Type B pancreatic cell (in vitro differentiated cells): ENCODE measurements around the gene BAIAP2. TPM values are rescaled to one million over a fixed set of nuclear protein-coding genes. Genes with fewer than 3 reads are reported as not detected.

Source experiments
- DNase-seq: peaks from one replicate; pipeline ENCODE4 v3.0.0; 2021; ENCODE audit warnings: mixed read lengths; ENCODE audit not compliant: unreplicated experiment; ENCODE audit errors: extremely low spot score
- H3K27ac Mint-ChIP-seq: 2 replicates; pipeline ENCODE4 v1.8.0; 2021; ENCODE audit warnings: mild to moderate bottlenecking, mixed read lengths
- H3K27me3 Mint-ChIP-seq: 2 replicates; pipeline ENCODE4 v1.8.0; 2021; ENCODE audit warnings: mixed read lengths
- H3K36me3 Mint-ChIP-seq: 2 replicates; pipeline ENCODE4 v1.8.0; 2021; ENCODE audit warnings: mixed read lengths
- H3K4me1 Mint-ChIP-seq: one replicate; pipeline ENCODE4 v1.8.0; 2021; ENCODE audit warnings: mixed read lengths; ENCODE audit not compliant: unreplicated experiment
- H3K4me3 Mint-ChIP-seq: 2 replicates; pipeline ENCODE4 v1.8.0; 2021; ENCODE audit warnings: mild to moderate bottlenecking, mixed read lengths
- H3K9me3 Mint-ChIP-seq: 2 replicates; pipeline ENCODE4 v1.8.0; 2021; ENCODE audit warnings: mixed read lengths
- total RNA-seq: library from RNA; stranded (reverse); gene quantifications from 2 replicates; pipeline ENCODE4 v1.2.1, GENCODE V29; 2021; ENCODE audit warnings: low replicate concordance
- TF ChIP-seq, protein P1 (sequence below): fragments of 200-600 bp; sonication (generic); conservative IDR thresholded peaks from 2 replicates; pipeline ENCODE4 v1.5.0; 2021; ENCODE audit warnings: antibody characterized with exemption, mild to moderate bottlenecking

Gene BAIAP2
- total RNA-seq, 1 donor from 2014 or later: 62.7 TPM

DNA sequence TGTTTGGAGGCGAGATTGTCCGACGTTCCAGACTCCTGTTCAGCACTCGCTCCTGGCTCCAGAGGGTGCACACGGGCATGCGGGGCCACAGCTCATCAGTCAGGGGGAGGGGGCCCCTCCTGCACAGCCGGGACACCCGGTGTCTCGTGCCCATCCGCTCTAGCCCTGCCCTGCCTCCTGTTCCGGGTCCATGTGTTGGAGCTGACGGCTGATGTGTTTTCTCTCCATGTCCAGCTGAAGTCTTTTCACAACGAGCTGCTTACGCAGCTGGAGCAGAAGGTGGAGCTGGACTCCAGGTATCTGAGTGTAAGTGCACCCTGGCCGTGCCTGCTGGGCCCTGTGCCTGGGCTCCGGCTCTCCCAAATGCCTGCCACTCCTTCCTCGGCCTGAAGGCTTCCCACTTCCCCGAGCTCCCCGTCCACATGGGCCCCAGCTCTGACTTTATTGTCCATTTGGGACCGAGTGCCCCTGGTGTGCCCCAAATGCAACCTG, 50.5 kb downstream of the BAIAP2 start:
- peaks cover 8% of the 10 kb centered on the region for H3K4me1 Mint-ChIP-seq
- no peak overlapping the region for H3K4me3 Mint-ChIP-seq
- no peaks in the 10 kb centered on the region for H3K27me3 Mint-ChIP-seq
- H3K27ac Mint-ChIP-seq: no peak overlapping the region
- TF ChIP-seq, protein P1, sequence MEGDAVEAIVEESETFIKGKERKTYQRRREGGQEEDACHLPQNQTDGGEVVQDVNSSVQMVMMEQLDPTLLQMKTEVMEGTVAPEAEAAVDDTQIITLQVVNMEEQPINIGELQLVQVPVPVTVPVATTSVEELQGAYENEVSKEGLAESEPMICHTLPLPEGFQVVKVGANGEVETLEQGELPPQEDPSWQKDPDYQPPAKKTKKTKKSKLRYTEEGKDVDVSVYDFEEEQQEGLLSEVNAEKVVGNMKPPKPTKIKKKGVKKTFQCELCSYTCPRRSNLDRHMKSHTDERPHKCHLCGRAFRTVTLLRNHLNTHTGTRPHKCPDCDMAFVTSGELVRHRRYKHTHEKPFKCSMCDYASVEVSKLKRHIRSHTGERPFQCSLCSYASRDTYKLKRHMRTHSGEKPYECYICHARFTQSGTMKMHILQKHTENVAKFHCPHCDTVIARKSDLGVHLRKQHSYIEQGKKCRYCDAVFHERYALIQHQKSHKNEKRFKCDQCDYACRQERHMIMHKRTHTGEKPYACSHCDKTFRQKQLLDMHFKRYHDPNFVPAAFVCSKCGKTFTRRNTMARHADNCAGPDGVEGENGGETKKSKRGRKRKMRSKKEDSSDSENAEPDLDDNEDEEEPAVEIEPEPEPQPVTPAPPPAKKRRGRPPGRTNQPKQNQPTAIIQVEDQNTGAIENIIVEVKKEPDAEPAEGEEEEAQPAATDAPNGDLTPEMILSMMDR: no peak
- no peaks in the 10 kb centered on the region for H3K9me3 Mint-ChIP-seq
- no peak for DNase-seq
- H3K36me3 Mint-ChIP-seq: no peaks in the 10 kb centered on the region

DNA sequence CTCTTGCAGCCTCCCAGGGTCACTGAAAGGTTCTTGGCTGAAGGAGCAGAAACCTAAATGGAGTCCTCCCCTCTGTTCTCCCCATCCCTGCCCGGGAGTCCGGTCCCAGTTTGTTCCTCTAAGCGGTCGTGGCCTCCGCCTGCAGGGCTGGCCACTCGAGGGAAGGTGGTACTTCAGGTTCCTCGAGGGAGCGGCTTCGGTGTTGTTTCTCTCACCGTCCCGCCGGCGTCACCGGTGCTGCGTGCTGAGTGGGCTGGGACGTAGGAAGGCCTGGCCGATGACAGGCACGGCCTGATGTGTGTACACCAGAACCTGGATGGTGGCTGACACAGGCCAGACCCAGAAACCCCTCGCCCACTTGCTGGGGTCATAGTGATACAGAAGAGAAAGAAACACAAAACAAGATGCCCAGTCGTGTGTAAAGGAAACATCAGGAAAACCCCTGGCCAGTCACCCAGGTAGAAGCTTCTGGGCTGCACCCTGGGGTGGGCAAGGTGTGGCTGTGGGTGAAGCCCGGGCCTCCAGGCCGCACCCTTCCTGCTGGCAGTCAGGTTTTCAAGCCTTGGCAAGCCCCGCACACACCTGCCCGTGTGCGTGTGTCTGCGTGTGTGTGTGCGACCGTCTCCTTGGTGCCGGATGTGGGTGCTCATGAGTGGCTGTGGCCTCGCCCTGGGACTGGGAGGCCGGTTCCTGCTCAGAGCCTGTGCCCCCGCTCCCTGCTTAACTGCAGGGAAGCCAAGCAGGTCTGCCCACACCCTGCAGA, 52.0 kb downstream of the BAIAP2 start:
- no peaks in the 10 kb centered on the region for H3K36me3 Mint-ChIP-seq
- TF ChIP-seq, protein P1: no peak
- H3K27ac Mint-ChIP-seq: no peak overlapping the region
- peaks cover 8% of the 10 kb centered on the region for H3K4me1 Mint-ChIP-seq
- H3K4me3 Mint-ChIP-seq: no peak overlapping the region
- H3K9me3 Mint-ChIP-seq: no peaks in the 10 kb centered on the region
- DNase-seq: no peak
- no peaks in the 10 kb centered on the region for H3K27me3 Mint-ChIP-seq

DNA sequence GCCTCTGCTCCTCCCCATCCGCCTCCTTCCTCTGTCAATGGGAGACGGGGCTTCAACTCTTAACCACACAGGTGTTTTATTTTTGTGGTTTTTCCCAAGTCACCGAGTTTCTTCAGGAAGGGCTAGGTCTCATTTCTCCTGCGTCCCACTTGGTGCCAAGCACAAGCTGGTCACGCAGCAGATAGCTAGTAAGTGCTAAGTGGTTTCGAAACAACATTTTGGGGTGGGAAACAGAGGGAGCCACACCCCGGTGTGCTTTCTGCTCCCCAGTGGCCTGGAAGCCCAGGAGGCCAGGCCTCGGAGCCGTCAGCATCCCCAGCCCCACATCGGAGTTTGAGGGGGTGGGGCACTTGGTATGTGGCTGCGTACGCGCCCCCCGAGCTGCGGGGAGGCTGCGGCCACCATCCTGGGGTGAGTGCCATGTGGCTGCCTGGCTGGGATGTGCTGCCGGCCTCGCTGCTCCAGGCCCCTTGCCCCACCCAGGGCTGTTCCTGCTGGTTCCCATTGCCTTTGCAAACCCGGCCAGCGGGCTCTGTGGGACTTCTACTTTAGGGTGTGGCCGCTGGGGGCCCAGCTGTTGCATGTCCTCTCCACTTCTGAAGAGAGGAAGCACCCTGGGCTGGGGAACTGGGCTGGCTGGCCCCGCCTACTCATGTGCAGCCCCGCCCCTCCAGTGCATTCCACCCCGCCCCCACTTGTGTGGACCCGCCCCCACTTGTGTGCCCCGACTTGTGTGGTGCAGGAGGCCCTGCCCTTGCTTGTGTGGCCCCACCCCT, 55.6 kb downstream of the BAIAP2 start:
- Mint-ChIP-seq H3K4me3 (no peak overlapping the region), H3K4me1 (peaks cover 16% of the 10 kb centered on the region), H3K27ac (peak overlapping the region; percentile 31), H3K27me3 (no peaks in the 10 kb centered on the region), H3K9me3 (no peaks in the 10 kb centered on the region), H3K36me3 (no peaks in the 10 kb centered on the region)
- DNase-seq: no peak
- TF ChIP-seq, protein P1: no peak

DNA sequence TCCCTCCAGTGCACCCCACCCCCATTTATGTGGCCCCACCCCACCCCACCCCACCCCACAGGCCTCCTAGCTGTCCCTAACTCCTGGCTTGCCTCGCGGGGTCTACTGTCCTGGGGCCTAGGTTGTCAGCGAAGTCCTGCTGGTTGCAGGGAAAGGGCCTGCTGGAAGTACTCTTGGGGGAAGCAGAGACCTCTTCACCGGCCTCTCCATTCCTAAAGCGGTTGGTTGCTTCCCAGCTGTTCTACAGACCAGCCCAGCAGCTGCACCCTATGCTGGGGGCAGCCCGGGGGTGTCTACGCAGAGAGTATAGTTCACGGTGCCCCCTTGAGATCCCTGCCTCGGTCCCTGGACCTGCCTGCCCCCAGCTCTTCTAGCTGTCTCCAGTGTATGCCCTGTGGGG, 56.2 kb downstream of the BAIAP2 start:
- H3K4me3 Mint-ChIP-seq: no peak overlapping the region
- no peak for DNase-seq
- H3K27me3 Mint-ChIP-seq: no peaks in the 10 kb centered on the region
- H3K4me1 Mint-ChIP-seq: peaks cover 22% of the 10 kb centered on the region
- H3K9me3 Mint-ChIP-seq: no peaks in the 10 kb centered on the region
- TF ChIP-seq, protein P1: no peak
- no peak overlapping the region for H3K27ac Mint-ChIP-seq
- no peaks in the 10 kb centered on the region for H3K36me3 Mint-ChIP-seq

DNA sequence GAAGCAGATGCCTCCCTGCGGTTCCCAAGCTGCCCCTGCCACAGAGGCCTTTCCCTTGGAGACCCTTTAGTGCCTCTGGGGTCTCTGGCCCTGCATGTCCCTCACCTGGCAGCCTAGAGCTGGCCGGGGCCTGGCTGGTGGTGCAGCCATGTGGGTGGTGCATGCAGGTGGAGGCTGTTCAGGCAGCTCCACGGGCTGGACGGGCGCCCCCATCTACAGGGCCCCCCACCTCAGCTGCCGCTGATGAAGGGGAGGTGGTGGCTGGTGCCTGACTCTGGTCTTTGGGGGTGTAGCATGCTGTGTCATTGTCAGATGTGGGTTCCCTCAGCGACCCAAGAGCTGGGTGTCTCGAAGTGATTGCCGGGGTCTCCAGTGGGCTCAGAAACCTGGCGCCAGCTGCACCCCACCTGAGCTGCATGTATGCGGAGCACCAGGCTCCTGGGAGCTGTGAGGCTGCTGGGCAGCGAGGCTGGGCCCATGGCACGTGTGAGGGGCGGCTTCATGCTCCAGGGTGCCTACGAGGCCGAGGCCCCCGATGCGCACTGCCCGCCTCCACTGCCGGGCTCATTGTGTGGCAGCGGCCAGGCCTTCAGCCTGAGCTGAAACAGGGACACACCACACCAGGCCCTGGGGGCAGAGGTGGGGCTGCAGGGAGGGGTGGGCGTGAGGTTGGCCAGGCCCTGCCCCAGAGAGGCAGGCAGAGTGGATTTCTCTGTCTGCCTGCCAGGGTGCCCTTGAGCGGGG, 57.0 kb downstream of the BAIAP2 start:
- H3K36me3 Mint-ChIP-seq: no peaks in the 10 kb centered on the region
- TF ChIP-seq, protein P1: no peak
- H3K9me3 Mint-ChIP-seq: no peaks in the 10 kb centered on the region
- peaks cover 26% of the 10 kb centered on the region for H3K4me1 Mint-ChIP-seq
- peak overlapping the region; percentile 35 for H3K4me3 Mint-ChIP-seq
- peak overlapping the region; percentile 92 for H3K27ac Mint-ChIP-seq
- H3K27me3 Mint-ChIP-seq: no peaks in the 10 kb centered on the region
- no peak for DNase-seq
